HCT116 (cell line): Measurements from ENCODE around the gene FOXK2. TPM values are rescaled to one million over a fixed set of nuclear protein-coding genes. Genes with fewer than 3 reads are reported as not detected.

ENCODE experiments used
- ATAC-seq: fragments of 200-7000 bp; cut with Tn5 transposase; 2 replicates; pipeline ENCODE4 v1.9.1; 2020; ENCODE audit warnings: mild to moderate bottlenecking, moderate library complexity
- BruUV-seq: library from RNA; stranded (reverse); fragments of 400-500 nt; replicated peaks from 2 replicates; lab custom pipeline; 2021; lab: Mats Ljungman, UMichigan
- CTCF ChIA-PET: fragments of 300-600 bp; sonication (Branson Sonifier 250); formaldehyde crosslinking; loops from one replicate; lab custom pipeline; 2021; ENCODE audit warnings: antibody characterized with exemption; lab: Charles Lee
- POLR2A ChIA-PET: fragments of 300-600, 350-600 bp; sonication (Branson Sonifier 250); formaldehyde crosslinking; loops from one replicate; lab custom pipeline; 2021; ENCODE audit warnings: antibody characterized with exemption; lab: Charles Lee
- RAD21 ChIA-PET, 2 experiments: fragments of 300-600 bp; sonication (Branson Sonifier 250); formaldehyde crosslinking; loops; one replicate each; lab custom pipeline; 2023; ENCODE audit warnings: low total read pairs in 2 of 2; ENCODE audit not compliant: uncharacterized antibody in 2 of 2, unreplicated experiment in 2 of 2, low non-redundant PET in 1 of 2; lab: Charles Lee
- DNase-seq: peaks from one replicate; pipeline ENCODE4 v3.0.0-alpha.2; 2010; ENCODE audit warnings: low read depth, low spot score
- H2AFZ ChIP-seq: fragments of 200-600 bp; shearing (Covaris generic), sonication (generic); 2 replicates; pipeline ENCODE4 v1.6.1; 2017; ENCODE audit warnings: low read depth, mixed run types, mixed read lengths, antibody characterized with exemption, low read length; ENCODE audit not compliant: poor library complexity, severe bottlenecking
- H3K27ac ChIP-seq: 2 replicates; pipeline ENCODE4 v1.5.1; 2012; ENCODE audit warnings: low read depth, low read length
- H3K27me3 ChIP-seq: fragments of 200-600 bp; sonication (generic); 2 replicates; pipeline ENCODE4 v1.6.1; 2016; ENCODE audit warnings: mixed run types, low read length, mixed read lengths; ENCODE audit not compliant: insufficient read depth
- H3K36me3 ChIP-seq, 2 experiments: fragments of 200-500 bp in 1 of 2; fragments of 200-600 bp in 1 of 2; sonication (Bioruptor generic) in 1 of 2; sonication (generic) in 1 of 2; 2 replicates each; pipeline versions ENCODE4 v1.5.1 to v1.6.1; 2014 to 2016; ENCODE audit warnings: low read length in 2 of 2, inconsistent platforms in 1 of 2, mixed read lengths in 1 of 2, mixed run types in 1 of 2; ENCODE audit not compliant: insufficient read depth in 2 of 2, control insufficient read depth in 1 of 2
- H3K4me1 ChIP-seq, 2 experiments: fragments of 200-600 bp in 1 of 2; sonication (generic) in 1 of 2; 2 replicates each; pipeline versions ENCODE4 v1.5.1 to v1.6.1; 2012 to 2017; ENCODE audit warnings: low read length in 2 of 2, inconsistent platforms in 1 of 2, mild to moderate bottlenecking in 1 of 2, mixed read lengths in 1 of 2, mixed run types in 1 of 2, moderate library complexity in 1 of 2; ENCODE audit not compliant: insufficient read depth in 2 of 2, control insufficient read depth in 1 of 2
- H3K4me2 ChIP-seq: fragments of 200-600 bp; sonication (generic); 2 replicates; pipeline ENCODE4 v1.6.1; 2017; ENCODE audit warnings: mixed run types, low read length, mixed read lengths
- H3K4me3 ChIP-seq, 2 experiments: fragments of 200-600 bp in 1 of 2; sonication (generic) in 1 of 2; replicated peaks in 1 of 2; 2 replicates each; pipeline ENCODE4 v1.5.1; 2011 to 2016; ENCODE audit warnings: low read length in 2 of 2, control low read depth in 1 of 2, low read depth in 1 of 2, mild to moderate bottlenecking in 1 of 2, mixed read lengths in 1 of 2, mixed run types in 1 of 2
- H3K79me2 ChIP-seq: fragments of 200-600 bp; sonication (generic); 2 replicates; pipeline ENCODE4 v1.6.1; 2017; ENCODE audit warnings: mild to moderate bottlenecking, mixed run types, low read length, moderate library complexity, mixed read lengths; ENCODE audit not compliant: insufficient read depth
- H3K9ac ChIP-seq: fragments of 200-600 bp; sonication (generic); 2 replicates; pipeline ENCODE4 v1.6.1; 2016; ENCODE audit warnings: low read length, mixed read lengths
- H3K9me2 ChIP-seq: fragments of 200-600 bp; sonication (generic), shearing (Covaris generic); 2 replicates; pipeline ENCODE4 v1.6.1; 2017; ENCODE audit warnings: mixed run types, mild to moderate bottlenecking, moderate library complexity; ENCODE audit not compliant: insufficient read depth
- H3K9me3 ChIP-seq, 2 experiments: fragments of 200-500 bp in 1 of 2; fragments of 200-600 bp in 1 of 2; sonication (Bioruptor generic) in 1 of 2; sonication (generic) in 1 of 2; 2 replicates each; pipeline ENCODE4 v1.6.1; 2014 to 2017; ENCODE audit warnings: low read length in 2 of 2, mixed read lengths in 2 of 2, inconsistent platforms in 1 of 2, low read depth in 1 of 2, mild to moderate bottlenecking in 1 of 2, mixed run types in 1 of 2, moderate library complexity in 1 of 2; ENCODE audit not compliant: control insufficient read depth in 1 of 2, insufficient read depth in 1 of 2
- H4K20me1 ChIP-seq: fragments of 200-600 bp; sonication (generic), shearing (Covaris generic); 2 replicates; pipeline ENCODE4 v1.6.1; 2017; ENCODE audit warnings: mixed run types, mild to moderate bottlenecking, moderate library complexity; ENCODE audit not compliant: insufficient read depth
- CBX3 ChIP-seq: IDR thresholded peaks from 2 replicates; pipeline ENCODE4 v1.6.1; 2012; ENCODE audit warnings: low read depth
- CTCF ChIP-seq, 3 experiments: fragments of 200-600 bp in 1 of 3; sonication (generic) in 1 of 3; IDR thresholded peaks in 2 of 3; conservative IDR thresholded peaks in 1 of 3; 2 replicates each; pipeline ENCODE4 v1.5.1; 2012 to 2017; ENCODE audit warnings: low read depth in 2 of 3, low read length in 2 of 3, antibody characterized with exemption in 1 of 3, borderline replicate concordance in 1 of 3, control low read depth in 1 of 3, mild to moderate bottlenecking in 1 of 3, mixed read lengths in 1 of 3, mixed run types in 1 of 3, moderate library complexity in 1 of 3; ENCODE audit not compliant: insufficient read depth in 1 of 3
- EGR1 ChIP-seq: IDR thresholded peaks from 2 replicates; pipeline ENCODE4 v1.6.1; 2012; ENCODE audit warnings: low read depth
- ELF1 ChIP-seq: IDR thresholded peaks from 2 replicates; pipeline ENCODE4 v1.6.1; 2012; ENCODE audit warnings: low read depth, borderline replicate concordance
- EZH2 ChIP-seq: fragments of 200-600 bp; sonication (generic); IDR thresholded peaks from 2 replicates; pipeline ENCODE4 v1.6.1; 2017; ENCODE audit warnings: antibody characterized with exemption, mixed run types
- FOSL1 ChIP-seq: IDR thresholded peaks from 2 replicates; pipeline ENCODE4 v1.6.1; 2012; ENCODE audit warnings: low read depth
- JUND ChIP-seq: IDR thresholded peaks from 2 replicates; pipeline ENCODE4 v1.6.1; 2012
- MAX ChIP-seq: IDR thresholded peaks from 2 replicates; pipeline ENCODE4 v1.6.1; 2012
- RAD21 ChIP-seq: IDR thresholded peaks from 2 replicates; pipeline ENCODE4 v1.6.1; 2012; ENCODE audit warnings: low read depth, mild to moderate bottlenecking
- REST ChIP-seq: IDR thresholded peaks from 2 replicates; pipeline ENCODE4 v1.6.1; 2012; ENCODE audit warnings: low read depth
- SRF ChIP-seq: IDR thresholded peaks from 2 replicates; pipeline ENCODE4 v1.6.1; 2012; ENCODE audit warnings: low read depth
- TCF7L2 ChIP-seq: IDR thresholded peaks from 2 replicates; pipeline ENCODE4 v1.7.0; 2011; ENCODE audit warnings: borderline replicate concordance, inconsistent platforms; ENCODE audit not compliant: insufficient read depth, insufficient read length; ENCODE audit errors: extremely low read depth
- YY1 ChIP-seq: IDR thresholded peaks from 2 replicates; pipeline ENCODE4 v1.6.1; 2011; ENCODE audit warnings: low read length, low read depth, moderate library complexity, mild to moderate bottlenecking; ENCODE audit not compliant: insufficient replicate concordance; ENCODE audit errors: extremely low read depth
- ZBTB33 ChIP-seq: IDR thresholded peaks from 2 replicates; pipeline ENCODE4 v1.6.1; 2011; ENCODE audit warnings: mild to moderate bottlenecking, low read length, moderate library complexity; ENCODE audit not compliant: insufficient replicate concordance; ENCODE audit errors: extremely low read depth
- ZFX ChIP-seq: fragments of 450-650 bp; IDR thresholded peaks from 2 replicates; pipeline ENCODE4 v1.6.1; 2017
- ZNF274 ChIP-seq: fragments of 200-500 bp; sonication (Bioruptor generic); IDR thresholded peaks from 2 replicates; pipeline ENCODE4 v1.6.1; 2014; ENCODE audit warnings: mild to moderate bottlenecking, low read depth, low read length, inconsistent platforms
- intact Hi-C: fragments of 100-400 bp; cut with micrococcal nuclease; formaldehyde crosslinking; loops from 2 replicates; pipeline ENCODE4 v1.10.0; 2022
- total RNA-seq: library from RNA; stranded (reverse); gene quantifications from one replicate; pipeline ENCODE4 v1.2.1, GENCODE V29; 2021; ENCODE audit not compliant: unreplicated experiment

Gene FOXK2
- total RNA-seq, 1 experiment from 2014 or later: 122 TPM

GRCh38 chr17:82638183-82638773 is 118.7 kb downstream of the FOXK2 start:
- peaks cover 29% of the 10 kb centered on the region for H4K20me1 ChIP-seq
- H3K79me2 ChIP-seq: peaks cover 99% of the 10 kb centered on the region
- peaks cover 5 to 10% of the 10 kb centered on the region in 2 experiments; a peak in 2 of 4 replicates for H3K4me1 ChIP-seq
- TF ChIP-seq EZH2 (no peak), ZFX (no peak), CBX3 (no peak), MAX (no peak), EGR1 (no peak), FOSL1 (no peak), TCF7L2 (no peak), RAD21 (no peak), ZBTB33 (no peak), REST (no peak), YY1 (no peak), ZNF274 (no peak), JUND (no peak), ELF1 (no peak), SRF (no peak), CTCF (IDR thresholded peaks at IDR 0.05 in 2 of 3, conservative IDR thresholded peaks at IDR 0.05 in 1 of 3; ENCODE audit: borderline replicate concordance in 1 of 3, insufficient read depth in 1 of 3, low read depth in 2 of 3, low read length in 2 of 3) (no peak)
- POLR2A ChIA-PET: no interaction called here
- H3K4me3 ChIP-seq: no peak overlapping the region
- H3K9me3 ChIP-seq: no peaks in the 10 kb centered on the region
- RAD21 ChIA-PET: no interaction called here
- CTCF ChIA-PET: no interaction called here
- intact Hi-C loops: no loop called here
- H3K9ac ChIP-seq: no peak overlapping the region
- H3K4me2 ChIP-seq: no peak overlapping the region
- no TSS peak for BruUV-seq
- no peaks in the 10 kb centered on the region for H3K9me2 ChIP-seq
- no peak overlapping the region for H2AFZ ChIP-seq
- no peak overlapping the region for H3K27ac ChIP-seq
- DNase-seq: no peak
- no peaks in the 10 kb centered on the region for H3K27me3 ChIP-seq
- ATAC-seq: no peak
- peaks cover 41 to 73% of the 10 kb centered on the region in 2 experiments for H3K36me3 ChIP-seq
